Measurements from ENCODE around the gene BBS9. TPM values are rescaled to one million over a fixed set of nuclear protein-coding genes. Genes with fewer than 3 reads are reported as not detected.

The BBS9 gene
- total RNA-seq, 1 donor from 2014 or later = 33.0 TPM

GRCh38 chr7:33624215-33624614, 494.9 kb downstream of the BBS9 start:
- no peaks in the 10 kb centered on the region for H3K9me3 Mint-ChIP-seq (ENCODE audit: unreplicated experiment)
- H3K27me3 Mint-ChIP-seq (ENCODE audit: unreplicated experiment) = peaks cover 3% of the 10 kb centered on the region
- peaks cover 6% of the 10 kb centered on the region for H3K36me3 Mint-ChIP-seq (ENCODE audit: low read depth, unreplicated experiment)
- no peak overlapping the region for H3K4me3 Mint-ChIP-seq (ENCODE audit: unreplicated experiment)
- no peak for TF ChIP-seq CTCF (IDR thresholded peaks at IDR 0.05; ENCODE audit: unreplicated experiment)
- no peak for DNase-seq (ENCODE audit: low spot score)
- no peaks in the 10 kb centered on the region for H3K4me1 Mint-ChIP-seq (ENCODE audit: unreplicated experiment)
- no peak overlapping the region for H3K27ac Mint-ChIP-seq (ENCODE audit: unreplicated experiment)

GRCh38 chr7:33626869-33627268, 497.5 kb downstream of the BBS9 start:
- no peak overlapping the region for H3K27ac Mint-ChIP-seq (ENCODE audit: unreplicated experiment)
- TF ChIP-seq CTCF (IDR thresholded peaks at IDR 0.05; ENCODE audit: unreplicated experiment) = no peak
- DNase-seq (ENCODE audit: low spot score) = no peak
- H3K9me3 Mint-ChIP-seq (ENCODE audit: unreplicated experiment) = no peaks in the 10 kb centered on the region
- peaks cover 3% of the 10 kb centered on the region for H3K27me3 Mint-ChIP-seq (ENCODE audit: unreplicated experiment)
- H3K4me3 Mint-ChIP-seq (ENCODE audit: unreplicated experiment) = no peak overlapping the region
- H3K4me1 Mint-ChIP-seq (ENCODE audit: unreplicated experiment) = no peaks in the 10 kb centered on the region
- peaks cover 6% of the 10 kb centered on the region for H3K36me3 Mint-ChIP-seq (ENCODE audit: low read depth, unreplicated experiment)

GRCh38 chr7:33627741-33628140, 498.4 kb downstream of the BBS9 start:
- no peak overlapping the region for H3K4me3 Mint-ChIP-seq (ENCODE audit: unreplicated experiment)
- H3K9me3 Mint-ChIP-seq (ENCODE audit: unreplicated experiment) = no peaks in the 10 kb centered on the region
- peaks cover 3% of the 10 kb centered on the region for H3K27me3 Mint-ChIP-seq (ENCODE audit: unreplicated experiment)
- H3K4me1 Mint-ChIP-seq (ENCODE audit: unreplicated experiment) = no peaks in the 10 kb centered on the region
- peaks cover 6% of the 10 kb centered on the region for H3K36me3 Mint-ChIP-seq (ENCODE audit: low read depth, unreplicated experiment)
- no peak for TF ChIP-seq CTCF (IDR thresholded peaks at IDR 0.05; ENCODE audit: unreplicated experiment)
- DNase-seq (ENCODE audit: low spot score) = no peak
- no peak overlapping the region for H3K27ac Mint-ChIP-seq (ENCODE audit: unreplicated experiment)

- Mint-ChIP-seq H3K4me3 (ENCODE audit: unreplicated experiment) (no peak overlapping the region), H3K4me1 (ENCODE audit: unreplicated experiment) (no peaks in the 10 kb centered on the region), H3K36me3 (ENCODE audit: low read depth, unreplicated experiment) (peaks cover 6% of the 10 kb centered on the region), H3K9me3 (ENCODE audit: unreplicated experiment) (no peaks in the 10 kb centered on the region), H3K27me3 (ENCODE audit: unreplicated experiment) (peaks cover 3% of the 10 kb centered on the region), H3K27ac (ENCODE audit: unreplicated experiment) (no peak overlapping the region)
- no peak for TF ChIP-seq CTCF (IDR thresholded peaks at IDR 0.05; ENCODE audit: unreplicated experiment)
- DNase-seq (ENCODE audit: low spot score) = no peak
Measured at GRCh38 chr7:33628894-33629293, 499.5 kb downstream of the BBS9 start.

- H3K4me1 Mint-ChIP-seq (ENCODE audit: unreplicated experiment) = no peaks in the 10 kb centered on the region
- no peaks in the 10 kb centered on the region for H3K9me3 Mint-ChIP-seq (ENCODE audit: unreplicated experiment)
- H3K36me3 Mint-ChIP-seq (ENCODE audit: low read depth, unreplicated experiment) = peaks cover 7% of the 10 kb centered on the region
- no peak overlapping the region for H3K4me3 Mint-ChIP-seq (ENCODE audit: unreplicated experiment)
- no peak overlapping the region for H3K27ac Mint-ChIP-seq (ENCODE audit: unreplicated experiment)
- no peak for DNase-seq (ENCODE audit: low spot score)
- no peak for TF ChIP-seq CTCF (IDR thresholded peaks at IDR 0.05; ENCODE audit: unreplicated experiment)
- peaks cover 3% of the 10 kb centered on the region for H3K27me3 Mint-ChIP-seq (ENCODE audit: unreplicated experiment)
Measured at GRCh38 chr7:33630359-33630758, 501.0 kb downstream of the BBS9 start.

All from endothelial cell (in vitro differentiated cells).